ENCODE data around the gene STK24. TPM values are rescaled to one million over a fixed set of nuclear protein-coding genes. Genes with fewer than 3 reads are reported as not detected.

The STK24 gene
- total and polyA plus RNA-seq, 2 of the 8 experiments (the other 6 are each of a cell fraction or from before 2014, with no cell fraction given): 62.8 to 143 TPM

- Histone ChIP-seq H2AK5ac (ENCODE audit: low read depth, low read length) (no peak overlapping the region), H3K14ac (ENCODE audit: insufficient read length) (no peak overlapping the region), H3K4ac (replicated peaks; ENCODE audit: insufficient read length, low read depth, low read length) (no peak overlapping the region), H3K23ac (ENCODE audit: insufficient read length) (no peak overlapping the region), H4K8ac (ENCODE audit: extremely low read depth, insufficient read depth, low read length) (no peak overlapping the region), H3K79me1 (ENCODE audit: low read depth, low read length) (no peaks in the 10 kb centered on the region; the same call in 1 of the 2 replicates), H3K4me3 (ENCODE audit: extremely low read depth in 1 of 4, insufficient read depth in 2 of 4, low read depth in 3 of 4, low read length in 4 of 4) (no peak overlapping the region), H2BK120ac (replicated peaks; ENCODE audit: low read depth, low read length) (no peak overlapping the region), H3K27ac (ENCODE audit: low read depth, low read length) (no peak overlapping the region), H3K4me2 (ENCODE audit: insufficient read depth in 1 of 2, low read depth in 2 of 2, low read length in 2 of 2) (no peak overlapping the region), H3K23me2 (ENCODE audit: low read depth, low read length) (no peaks in the 10 kb centered on the region), H2AFZ (ENCODE audit: low read length) (no peak overlapping the region), H3K79me2 (ENCODE audit: control insufficient read depth in 1 of 2, insufficient read depth in 2 of 2, low read length in 2 of 2) (no peaks in the 10 kb centered on the region), H4K91ac (replicated peaks; ENCODE audit: insufficient read length, low read length) (no peak overlapping the region), H3K9ac (replicated peaks in 1 of 4; ENCODE audit: extremely low read depth in 1 of 4, low read depth in 3 of 4, low read length in 3 of 4) (no peak overlapping the region), H3K18ac (ENCODE audit: extremely low read depth, low read length) (no peak overlapping the region), H3K27me3 (replicated peaks in 1 of 4; ENCODE audit: control insufficient read depth in 3 of 4, extremely low read depth in 1 of 4, insufficient read depth in 3 of 4, low read length in 3 of 4) (no peaks in the 10 kb centered on the region), H3K4me1 (replicated peaks in 1 of 4; ENCODE audit: control insufficient read depth in 3 of 4, insufficient read depth in 4 of 4, low read length in 3 of 4) (peaks cover 7 to 21% (median 10%) of the 10 kb centered on the region in 4 experiments), H2BK5ac (ENCODE audit: low read depth, low read length) (no peak overlapping the region), H2BK15ac (ENCODE audit: low read length) (no peak overlapping the region), H2BK12ac (ENCODE audit: low read depth, low read length) (no peak overlapping the region), H4K20me1 (replicated peaks in 1 of 2; ENCODE audit: control insufficient read depth in 1 of 2, insufficient read depth in 2 of 2, low read length in 2 of 2) (peaks cover 8 to 12% of the 10 kb centered on the region in 2 experiments), H3K9me3 (ENCODE audit: insufficient read depth in 2 of 2, low read depth in 1 of 2, low read length in 1 of 2) (no peaks in the 10 kb centered on the region), H3K56ac (replicated peaks; ENCODE audit: insufficient read length, low read depth, low read length) (no peak overlapping the region), H2BK20ac (ENCODE audit: low read length) (no peak overlapping the region), H3K36me3 (ENCODE audit: control insufficient read depth in 2 of 4, insufficient read depth in 4 of 4, low read length in 3 of 4) (peaks cover 5 to 48% (median 8%) of the 10 kb centered on the region in 4 experiments; a peak in 6 of 8 replicates), H4K5ac (ENCODE audit: insufficient read length, low read depth, low read length) (no peak overlapping the region)
- CTCF ChIA-PET (ENCODE audit: partially characterized antibody): interaction anchor here (0.7 to 6.7 kb wide), 33 partner anchors 9 to 1033 kb away, joined by 3 to 115 read pairs (median 3); no protein-coding TSS in a partner anchor
- DNase-seq (ENCODE audit: low read depth in 1 of 2, low spot score in 2 of 2) (no peak), FAIRE-seq (no peak)
- POLR2A ChIA-PET (ENCODE audit: partially characterized antibody): no interaction called here
- 95% methylated on average over 5 of the region's 5 CpGs; no CpG with 5 or more reads in 1 of the 2 experiments for WGBS, 2 experiments (ENCODE audit: extremely low coverage in 1 of 2, insufficient coverage in 1 of 2, insufficient read length in 1 of 2, insufficient replicate concordance in 2 of 2, low coverage in 1 of 2, low lambda C conversion rate in 2 of 2, missing lambda C conversion rate in 1 of 2)
- TF ChIP-seq RXRA (IDR thresholded peaks at IDR 0.05; ENCODE audit: insufficient read depth, low read depth, low read length) (no peak), ASH2L (IDR thresholded peaks at IDR 0.05; ENCODE audit: low read length) (no peak), SRF (IDR thresholded peaks at IDR 0.05; ENCODE audit: low read depth, low read length) (no peak), KDM1A (IDR thresholded peaks at IDR 0.05; ENCODE audit: borderline replicate concordance, low read length) (no peak), SAP30 (IDR thresholded peaks at IDR 0.05; ENCODE audit: insufficient read depth, insufficient replicate concordance, low read length) (no peak), EP300 (IDR thresholded peaks at IDR 0.05; ENCODE audit: borderline replicate concordance in 1 of 2, low read depth in 2 of 2, low read length in 2 of 2) (no peak), CHD1 (IDR thresholded peaks at IDR 0.05; ENCODE audit: low read depth, low read length) (no peak), BCL11A (IDR thresholded peaks at IDR 0.05; ENCODE audit: low read depth in 2 of 2, low read length in 2 of 2) (no peak), TAF7 (optimal IDR thresholded peaks at IDR 0.05; ENCODE audit: borderline replicate concordance, low read depth, low read length) (no peak), ZNF274 (IDR thresholded peaks at IDR 0.05; ENCODE audit: borderline replicate concordance, extremely low read depth, low read length) (no peak), USF2 (IDR thresholded peaks at IDR 0.05; ENCODE audit: low read length) (no peak), JUND (IDR thresholded peaks at IDR 0.05; ENCODE audit: low read length) (no peak), CTBP2 (IDR thresholded peaks at IDR 0.05; ENCODE audit: borderline replicate concordance, insufficient read depth, insufficient read length, low read length) (no peak), YY1 (IDR thresholded peaks at IDR 0.05; ENCODE audit: low read depth, low read length) (no peak)
Measured at GRCh38 chr13:98448642-98448928, 128.3 kb downstream of the STK24 start.
